ENCODE results near the gene PITHD1.

DNA sequence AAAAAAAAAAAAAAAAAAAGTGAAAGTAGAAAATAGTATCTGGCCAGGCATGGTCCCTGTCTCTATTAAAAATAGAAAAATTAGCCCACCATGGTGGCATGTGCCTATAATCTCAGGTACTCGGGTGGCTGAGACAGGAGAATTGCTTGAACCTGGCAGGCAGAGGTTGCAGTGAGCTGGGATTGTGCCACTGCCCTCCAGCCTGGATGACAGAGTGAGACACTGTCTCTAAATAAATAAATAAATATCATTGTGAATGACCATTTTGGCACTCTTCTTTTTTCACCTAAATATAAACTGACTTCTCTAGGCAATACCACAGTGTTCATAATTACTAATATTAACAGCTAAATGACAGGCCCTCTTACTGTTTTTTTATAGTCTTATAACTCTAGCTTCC is 20.4 kb upstream of the PITHD1 start:
- no peak for TF ChIP-seq EZH2phosphoT487 (IDR thresholded peaks at IDR 0.05; ENCODE audit: borderline replicate concordance)
- TF ChIP-seq, protein P1, sequence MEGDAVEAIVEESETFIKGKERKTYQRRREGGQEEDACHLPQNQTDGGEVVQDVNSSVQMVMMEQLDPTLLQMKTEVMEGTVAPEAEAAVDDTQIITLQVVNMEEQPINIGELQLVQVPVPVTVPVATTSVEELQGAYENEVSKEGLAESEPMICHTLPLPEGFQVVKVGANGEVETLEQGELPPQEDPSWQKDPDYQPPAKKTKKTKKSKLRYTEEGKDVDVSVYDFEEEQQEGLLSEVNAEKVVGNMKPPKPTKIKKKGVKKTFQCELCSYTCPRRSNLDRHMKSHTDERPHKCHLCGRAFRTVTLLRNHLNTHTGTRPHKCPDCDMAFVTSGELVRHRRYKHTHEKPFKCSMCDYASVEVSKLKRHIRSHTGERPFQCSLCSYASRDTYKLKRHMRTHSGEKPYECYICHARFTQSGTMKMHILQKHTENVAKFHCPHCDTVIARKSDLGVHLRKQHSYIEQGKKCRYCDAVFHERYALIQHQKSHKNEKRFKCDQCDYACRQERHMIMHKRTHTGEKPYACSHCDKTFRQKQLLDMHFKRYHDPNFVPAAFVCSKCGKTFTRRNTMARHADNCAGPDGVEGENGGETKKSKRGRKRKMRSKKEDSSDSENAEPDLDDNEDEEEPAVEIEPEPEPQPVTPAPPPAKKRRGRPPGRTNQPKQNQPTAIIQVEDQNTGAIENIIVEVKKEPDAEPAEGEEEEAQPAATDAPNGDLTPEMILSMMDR (conservative IDR thresholded peaks at IDR 0.05; ENCODE audit: low read length) = no peak
